Neural progenitor cell (in vitro differentiated cells): ENCODE measurements around the gene BEND2.

Experiments
- EZH2 ChIP-seq: fragments of 200-600 bp; sonication (generic); IDR thresholded peaks from 2 replicates; pipeline ENCODE4 v1.6.1; 2017; ENCODE audit warnings: antibody characterized with exemption, mild to moderate bottlenecking, moderate library complexity
- TF ChIP-seq, protein P1 (sequence below): fragments of 200-600 bp; sonication (generic); IDR thresholded peaks from 2 replicates; pipeline ENCODE4 v1.5.1; 2017; ENCODE audit warnings: antibody characterized with exemption, mild to moderate bottlenecking

- TF ChIP-seq, protein P1, sequence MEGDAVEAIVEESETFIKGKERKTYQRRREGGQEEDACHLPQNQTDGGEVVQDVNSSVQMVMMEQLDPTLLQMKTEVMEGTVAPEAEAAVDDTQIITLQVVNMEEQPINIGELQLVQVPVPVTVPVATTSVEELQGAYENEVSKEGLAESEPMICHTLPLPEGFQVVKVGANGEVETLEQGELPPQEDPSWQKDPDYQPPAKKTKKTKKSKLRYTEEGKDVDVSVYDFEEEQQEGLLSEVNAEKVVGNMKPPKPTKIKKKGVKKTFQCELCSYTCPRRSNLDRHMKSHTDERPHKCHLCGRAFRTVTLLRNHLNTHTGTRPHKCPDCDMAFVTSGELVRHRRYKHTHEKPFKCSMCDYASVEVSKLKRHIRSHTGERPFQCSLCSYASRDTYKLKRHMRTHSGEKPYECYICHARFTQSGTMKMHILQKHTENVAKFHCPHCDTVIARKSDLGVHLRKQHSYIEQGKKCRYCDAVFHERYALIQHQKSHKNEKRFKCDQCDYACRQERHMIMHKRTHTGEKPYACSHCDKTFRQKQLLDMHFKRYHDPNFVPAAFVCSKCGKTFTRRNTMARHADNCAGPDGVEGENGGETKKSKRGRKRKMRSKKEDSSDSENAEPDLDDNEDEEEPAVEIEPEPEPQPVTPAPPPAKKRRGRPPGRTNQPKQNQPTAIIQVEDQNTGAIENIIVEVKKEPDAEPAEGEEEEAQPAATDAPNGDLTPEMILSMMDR, result no peak
- no peak for TF ChIP-seq EZH2
These were observed 45.7 kb downstream of the BEND2 start for GRCh38 chrX:18174971-18175370.
